Thymus (tissue), 14 donors: ENCODE measurements around the gene SLC13A3. TPM values are rescaled to one million over a fixed set of nuclear protein-coding genes. Genes with fewer than 3 reads are reported as not detected.

Source experiments
- DNase-seq, 9 donors: peaks; one replicate each; pipeline ENCODE4 v3.0.0-alpha.2; 2013; ENCODE audit warnings: low spot score in 9 of 9, low read depth in 6 of 9, missing footprints in 1 of 9
- H3K27ac ChIP-seq, 2 donors: one replicate each; pipeline ENCODE4 v1.5.1; 2013; ENCODE audit warnings: control low read depth in 1 of 2, low read depth in 1 of 2, low read length in 1 of 2, mild to moderate bottlenecking in 1 of 2, moderate library complexity in 1 of 2
- H3K27me3 ChIP-seq, 2 donors: one replicate each; pipeline ENCODE4 v1.5.1; 2013; ENCODE audit warnings: low read length in 1 of 2; ENCODE audit not compliant: control insufficient read depth in 2 of 2, insufficient read depth in 1 of 2
- H3K36me3 ChIP-seq, 2 donors: one replicate each; pipeline ENCODE4 v1.5.1; 2013; ENCODE audit warnings: low read length in 1 of 2, mild to moderate bottlenecking in 1 of 2, moderate library complexity in 1 of 2; ENCODE audit not compliant: control insufficient read depth in 2 of 2, insufficient read depth in 2 of 2
- H3K4me1 ChIP-seq, 2 donors: one replicate each; pipeline ENCODE4 v1.5.1; 2013; ENCODE audit warnings: low read length in 2 of 2; ENCODE audit not compliant: control insufficient read depth in 2 of 2, insufficient read depth in 2 of 2
- H3K4me3 ChIP-seq, 2 donors: one replicate each; pipeline ENCODE4 v1.5.1; 2013; ENCODE audit warnings: low read length in 2 of 2, control low read depth in 1 of 2, mild to moderate bottlenecking in 1 of 2
- H3K9me3 ChIP-seq, 2 donors: one replicate each; pipeline ENCODE4 v1.5.1; 2013; ENCODE audit warnings: low read length in 1 of 2, mild to moderate bottlenecking in 1 of 2; ENCODE audit not compliant: control insufficient read depth in 2 of 2, insufficient read depth in 1 of 2
- WGBS: extraction: QIAGEN DNeasy Blood & Tissue Kit; methylation state at CpG from one replicate; pipeline ENCODE4 v1.1.7; 2013; 5-methylcytosine and 5-hydroxymethylcytosine counted together
- long read RNA-seq, 10 donors: transcript quantifications; one replicate each; lab custom pipeline, GENCODE V29; 2026
- polyA plus RNA-seq: library from polyadenylated mRNA; stranded (reverse); fragments of 200-250 nt; gene quantifications from one replicate; pipeline ENCODE4 v1.2.3, GENCODE V29; 2013
- total RNA-seq: library from RNA; stranded (reverse); fragments of 120-200 nt; gene quantifications from one replicate; pipeline ENCODE4 v1.2.4, GENCODE V29; 2013
- donor health status: healthy.

SLC13A3 gene, protein sequence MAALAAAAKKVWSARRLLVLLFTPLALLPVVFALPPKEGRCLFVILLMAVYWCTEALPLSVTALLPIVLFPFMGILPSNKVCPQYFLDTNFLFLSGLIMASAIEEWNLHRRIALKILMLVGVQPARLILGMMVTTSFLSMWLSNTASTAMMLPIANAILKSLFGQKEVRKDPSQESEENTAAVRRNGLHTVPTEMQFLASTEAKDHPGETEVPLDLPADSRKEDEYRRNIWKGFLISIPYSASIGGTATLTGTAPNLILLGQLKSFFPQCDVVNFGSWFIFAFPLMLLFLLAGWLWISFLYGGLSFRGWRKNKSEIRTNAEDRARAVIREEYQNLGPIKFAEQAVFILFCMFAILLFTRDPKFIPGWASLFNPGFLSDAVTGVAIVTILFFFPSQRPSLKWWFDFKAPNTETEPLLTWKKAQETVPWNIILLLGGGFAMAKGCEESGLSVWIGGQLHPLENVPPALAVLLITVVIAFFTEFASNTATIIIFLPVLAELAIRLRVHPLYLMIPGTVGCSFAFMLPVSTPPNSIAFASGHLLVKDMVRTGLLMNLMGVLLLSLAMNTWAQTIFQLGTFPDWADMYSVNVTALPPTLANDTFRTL
- total RNA-seq (1.4 TPM), polyA plus RNA-seq (1.9 TPM)
- long read RNA-seq, donor 1 = 0 reads
- long read RNA-seq, donor 2 = 0 reads
- long read RNA-seq, donor 3 = 0 reads
- long read RNA-seq, donor 4 = 0 reads
- long read RNA-seq, donor 5 = 0 reads
- long read RNA-seq, donor 6 = 0 reads
- long read RNA-seq, donor 7 = 0 reads
- long read RNA-seq, donor 8 = 0 reads
- long read RNA-seq, donor 9 = 0 reads
- long read RNA-seq, donor 10 = 0 reads

DNA sequence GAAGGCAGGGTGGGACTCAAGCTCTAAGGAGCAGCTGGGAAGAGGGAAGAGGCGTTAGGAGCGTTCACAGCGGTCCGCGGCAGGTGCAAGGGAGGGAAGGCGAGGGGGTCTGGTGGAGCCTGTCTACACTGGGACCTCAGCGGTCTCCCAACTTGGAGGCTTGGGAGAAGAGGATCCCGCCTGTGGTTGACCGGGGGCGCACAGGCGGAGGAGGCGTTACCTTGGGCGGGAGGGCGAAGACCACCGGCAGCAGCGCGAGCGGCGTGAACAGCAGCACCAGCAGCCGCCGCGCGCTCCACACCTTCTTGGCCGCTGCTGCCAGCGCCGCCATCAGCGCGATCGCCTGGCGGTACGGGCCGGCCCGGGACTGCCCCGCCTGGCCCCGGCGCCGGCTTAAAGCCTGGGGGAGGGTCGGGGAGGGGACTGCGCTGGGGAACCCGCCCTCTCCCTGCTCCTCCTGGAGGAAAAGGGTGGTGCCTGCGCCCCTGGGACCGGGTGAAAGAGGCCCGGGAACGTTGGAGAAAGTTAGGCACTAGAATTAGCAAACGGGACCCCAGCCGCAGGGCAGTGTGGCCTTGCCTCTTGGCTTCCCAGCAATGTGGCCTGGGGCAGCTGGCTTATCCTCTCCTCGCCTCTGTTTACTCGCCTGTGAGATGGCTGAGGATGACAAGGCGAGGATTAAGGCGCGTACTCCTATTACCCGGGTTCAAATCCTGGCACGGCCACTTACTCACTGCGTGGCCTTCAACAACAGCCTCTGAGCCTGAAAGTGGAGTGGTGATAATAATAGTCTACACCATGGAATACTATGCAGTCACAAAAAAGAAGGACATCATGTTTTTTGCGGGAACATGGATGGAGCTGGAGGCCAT, at the start of gene SLC13A3:
SLC13A3 (minus strand) TSS at position 369 of the 872 bp plus-strand sequence; CDS start at position 331, 38 bp downstream.
- Histone ChIP-seq H3K27me3 (peaks cover 11 to 38% of the 10 kb centered on the region in 2 donors), H3K4me3 (no peak within 1 kb of the TSS), H3K27ac (no peak within 1 kb of the TSS), H3K4me1 (no peaks in the 10 kb centered on the region), H3K36me3 (no peaks in the 10 kb centered on the region), H3K9me3 (no peaks in the 10 kb centered on the region)
- no peak for DNase-seq
- WGBS = 21% methylated on average over 55 of the region's 55 CpGs

DNA sequence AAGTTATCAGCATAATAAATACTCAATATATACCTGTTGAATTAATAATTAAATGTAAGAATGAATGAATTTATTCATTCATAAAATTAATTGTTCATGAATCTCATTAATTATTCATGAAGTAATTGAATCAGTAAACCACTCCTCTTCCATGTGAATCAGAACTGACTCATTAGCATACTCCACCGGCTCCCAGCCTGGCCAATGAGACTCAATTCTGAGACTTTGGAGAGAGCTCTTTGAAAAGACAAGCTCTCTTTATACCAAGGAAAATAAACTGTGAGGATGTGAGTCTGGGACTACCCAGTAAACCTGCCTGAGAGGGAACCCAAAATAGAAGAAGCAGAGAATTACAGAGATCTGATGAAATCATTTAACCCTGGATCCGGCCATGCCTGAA, 49.8 kb upstream of the SLC13A3 start:
- Histone ChIP-seq H3K27ac (no peak overlapping the region), H3K36me3 (no peaks in the 10 kb centered on the region), H3K4me1 (no peaks in the 10 kb centered on the region), H3K4me3 (no peak overlapping the region), H3K27me3 (peaks cover 0 to 6% of the 10 kb centered on the region in 2 donors), H3K9me3 (no peaks in the 10 kb centered on the region)
- DNase-seq = no peak
- 92% methylated on average over 2 of the region's 2 CpGs for WGBS

DNA sequence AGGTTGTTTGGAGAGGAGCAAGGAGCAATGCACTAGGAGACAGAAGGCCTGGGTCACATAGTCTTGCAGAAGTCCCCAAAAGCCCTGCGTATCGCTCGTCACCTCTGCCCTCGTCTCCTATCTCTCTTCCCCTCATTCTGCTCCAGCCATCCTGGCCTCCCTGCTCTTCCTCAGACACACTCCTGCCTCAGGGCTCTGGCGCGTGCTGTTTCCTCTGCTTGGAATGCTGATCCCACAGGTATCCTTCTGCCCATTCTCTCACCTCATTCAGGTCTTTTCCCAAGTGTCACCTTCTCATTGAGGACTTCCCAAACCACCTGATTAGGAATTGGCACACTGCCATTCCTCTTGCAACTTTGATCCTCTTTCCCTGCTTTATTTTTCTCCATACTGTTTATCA, 49.2 kb upstream of the SLC13A3 start:
- Histone ChIP-seq H3K27ac (no peak overlapping the region), H3K36me3 (no peaks in the 10 kb centered on the region), H3K9me3 (no peaks in the 10 kb centered on the region), H3K4me3 (no peak overlapping the region), H3K4me1 (no peaks in the 10 kb centered on the region), H3K27me3 (peaks cover 0 to 6% of the 10 kb centered on the region in 2 donors)
- no peak for DNase-seq
- WGBS = 94% methylated on average over 6 of the region's 6 CpGs

DNA sequence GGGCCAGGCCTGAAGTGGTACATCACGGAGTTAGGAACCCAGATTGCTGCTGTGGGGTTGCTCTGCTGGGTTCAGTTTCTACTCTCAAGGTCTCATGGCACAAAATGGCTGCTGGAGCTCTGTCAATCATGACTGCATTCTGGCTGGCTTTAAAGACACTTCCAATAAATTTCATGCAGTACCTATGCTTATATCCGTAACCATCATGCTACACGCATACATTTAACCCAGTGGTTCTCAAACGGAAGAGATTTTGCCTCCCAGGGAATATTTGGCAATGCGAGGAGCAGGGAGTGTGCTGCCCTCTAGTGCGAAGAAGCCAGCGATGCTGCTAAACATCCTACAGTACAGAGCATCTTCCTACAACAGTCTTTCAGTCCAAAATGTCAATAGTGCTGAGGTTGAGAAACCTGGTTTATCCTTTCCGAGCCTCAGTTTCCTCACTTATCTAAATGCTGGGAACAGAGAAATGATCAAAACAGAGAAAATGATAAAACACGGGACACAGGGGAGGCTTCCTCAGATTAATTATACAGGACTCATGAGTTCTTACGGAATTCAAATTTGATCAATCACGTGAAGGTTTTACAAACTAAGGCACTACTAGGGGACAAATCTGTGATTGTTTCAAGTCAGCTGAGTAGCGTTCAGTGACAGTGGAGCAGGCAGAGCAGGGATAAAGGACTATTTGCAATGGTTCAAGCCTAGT, 48.5 kb upstream of the SLC13A3 start:
- H3K4me3 ChIP-seq = no peak overlapping the region
- no peak overlapping the region for H3K27ac ChIP-seq
- peak in 1 of 9 donors; percentile 24 for DNase-seq
- no peaks in the 10 kb centered on the region for H3K9me3 ChIP-seq
- peaks cover 0 to 4% of the 10 kb centered on the region in 2 donors for H3K27me3 ChIP-seq
- H3K36me3 ChIP-seq = no peaks in the 10 kb centered on the region
- WGBS = 67% methylated on average over 12 of the region's 12 CpGs
- H3K4me1 ChIP-seq = no peaks in the 10 kb centered on the region

DNA sequence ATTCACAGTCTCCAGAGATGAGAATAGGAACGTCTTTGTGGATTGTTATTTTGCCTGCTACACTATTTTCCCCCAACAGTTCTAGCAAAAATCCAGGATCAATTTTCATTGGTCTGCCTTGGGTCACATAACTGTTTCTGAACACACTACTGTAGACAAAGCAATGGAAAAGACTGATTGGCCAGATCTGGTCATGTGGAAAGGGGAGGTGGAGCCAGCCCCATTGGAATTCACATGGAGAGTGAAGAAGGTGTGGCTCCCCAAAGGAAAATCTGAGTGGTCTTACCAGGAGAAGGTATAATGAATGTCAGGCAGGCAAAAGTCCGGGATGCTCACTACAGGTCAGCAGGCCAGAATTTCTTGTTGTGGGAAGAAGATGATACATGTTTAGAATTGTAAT, 47.5 kb upstream of the SLC13A3 start:
- no peak for DNase-seq
- Histone ChIP-seq H3K4me1 (no peaks in the 10 kb centered on the region), H3K4me3 (no peak overlapping the region), H3K36me3 (no peaks in the 10 kb centered on the region), H3K27ac (no peak overlapping the region), H3K9me3 (no peaks in the 10 kb centered on the region), H3K27me3 (peaks cover 0 to 4% of the 10 kb centered on the region in 2 donors)
- 97% methylated on average over 2 of the region's 2 CpGs for WGBS

DNA sequence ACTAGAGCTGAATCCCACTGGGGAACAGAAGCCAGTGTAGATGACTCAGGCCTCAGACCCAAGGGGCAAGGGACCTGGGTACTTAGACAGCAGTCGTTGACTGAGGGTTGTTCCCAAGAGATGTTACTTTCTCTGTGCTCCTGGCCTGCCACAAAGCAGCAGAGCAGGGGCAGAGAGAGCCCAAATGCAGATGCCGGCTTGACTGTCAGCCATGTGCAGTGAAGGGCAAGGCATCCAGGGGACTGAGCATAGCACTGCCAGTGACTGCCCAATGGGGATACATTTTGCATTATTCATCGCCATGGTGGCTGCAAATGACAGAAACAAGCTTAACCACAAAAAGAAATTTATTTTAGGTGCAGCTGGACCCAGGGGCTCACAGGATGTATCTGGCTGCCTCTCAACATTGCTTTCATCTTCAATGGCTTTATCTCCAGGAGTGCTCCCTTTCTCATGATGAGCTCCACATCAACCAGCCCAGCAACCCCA, 45.6 kb upstream of the SLC13A3 start:
- DNase-seq = no peak
- Histone ChIP-seq H3K9me3 (no peaks in the 10 kb centered on the region), H3K27me3 (peaks cover 0 to 4% of the 10 kb centered on the region in 2 donors), H3K27ac (no peak overlapping the region), H3K4me1 (no peaks in the 10 kb centered on the region), H3K4me3 (no peak overlapping the region), H3K36me3 (no peaks in the 10 kb centered on the region)
- WGBS = 68% methylated on average over 3 of the region's 3 CpGs

DNA sequence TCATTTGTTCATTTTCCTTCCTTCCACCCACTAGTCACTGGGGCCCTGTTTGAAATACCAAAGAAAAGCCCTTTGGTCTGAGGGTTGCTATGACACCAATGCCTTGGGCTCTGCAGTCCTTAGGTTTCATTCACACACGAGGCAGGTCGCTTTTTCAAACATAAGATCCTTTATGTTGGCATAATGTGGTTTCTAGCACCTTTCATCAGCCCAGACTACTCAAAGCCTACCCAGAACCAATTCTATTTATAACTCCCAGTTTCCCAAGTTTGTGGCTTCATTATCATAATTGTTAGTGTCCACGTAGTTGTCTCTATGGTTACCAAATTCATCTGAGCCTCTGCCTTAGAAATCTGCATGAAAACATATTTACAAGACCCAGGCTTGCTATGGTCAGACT, 44.6 kb upstream of the SLC13A3 start:
- 30% methylated on average over 3 of the region's 3 CpGs for WGBS
- no peak for DNase-seq
- Histone ChIP-seq H3K27ac (no peak overlapping the region), H3K4me1 (no peaks in the 10 kb centered on the region), H3K4me3 (no peak overlapping the region), H3K36me3 (no peaks in the 10 kb centered on the region), H3K27me3 (peaks cover 0 to 4% of the 10 kb centered on the region in 2 donors), H3K9me3 (no peaks in the 10 kb centered on the region)

DNA sequence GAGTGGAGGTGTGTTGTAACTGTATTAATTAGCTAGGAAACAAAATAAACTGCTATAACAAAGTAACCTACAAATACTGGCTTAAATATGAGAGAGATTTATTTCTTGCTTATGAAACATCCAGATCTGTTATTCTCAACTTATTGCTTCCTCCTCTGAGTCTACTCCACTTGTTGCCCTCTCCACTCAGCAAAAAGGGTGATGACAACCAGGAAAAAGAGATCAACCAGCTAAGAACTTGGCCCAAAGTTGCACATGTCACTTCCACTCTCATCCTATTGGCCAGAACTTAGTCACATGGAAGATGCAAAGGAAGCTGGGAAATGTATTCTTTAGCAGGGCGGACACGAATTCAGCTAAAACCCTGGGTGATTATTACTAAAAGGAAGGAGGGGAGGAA, 43.2 kb upstream of the SLC13A3 start:
- H3K27ac ChIP-seq = no peak overlapping the region
- WGBS = 79% methylated on average over 2 of the region's 2 CpGs

More for the DNA sequence above, 43.2 kb upstream of the SLC13A3 start:
- peaks cover 0 to 5% of the 10 kb centered on the region in 2 donors for H3K4me1 ChIP-seq
- H3K4me3 ChIP-seq = no peak overlapping the region
- peak in 2 of 9 donors; percentile 32 to 56 for DNase-seq
- H3K9me3 ChIP-seq = no peaks in the 10 kb centered on the region
- no peaks in the 10 kb centered on the region for H3K36me3 ChIP-seq
- H3K27me3 ChIP-seq = no peaks in the 10 kb centered on the region
